K562 (cell line): Measurements from ENCODE around the gene C2. TPM values are rescaled to one million over a fixed set of nuclear protein-coding genes. Genes with fewer than 3 reads are reported as not detected.

ENCODE experiments used
- CHD2 ChIP-seq: IDR thresholded peaks from 2 replicates; pipeline ENCODE4 v1.6.1; 2011; ENCODE audit warnings: low read depth, low read length
- MTA3 ChIP-seq: fragments of 450-650 bp; formaldehyde crosslinking; IDR thresholded peaks from 2 replicates; pipeline ENCODE4 v1.6.1; 2017; ENCODE audit warnings: mild to moderate bottlenecking, borderline replicate concordance
- PHF8 ChIP-seq: fragments of 200-600 bp; sonication (generic); IDR thresholded peaks from 2 replicates; pipeline ENCODE4 v1.6.1; 2012; ENCODE audit warnings: mixed run types, mild to moderate bottlenecking, inconsistent platforms, low read length, moderate library complexity, borderline replicate concordance
- SIN3A ChIP-seq, 2 experiments: fragments of 150-350 bp in 1 of 2; IDR thresholded peaks; 2 replicates each; pipeline ENCODE4 v1.6.1; 2011 to 2016; ENCODE audit warnings: borderline replicate concordance in 2 of 2, low read depth in 2 of 2, low read length in 2 of 2, mild to moderate bottlenecking in 2 of 2, moderate library complexity in 2 of 2; ENCODE audit not compliant: control insufficient read depth in 1 of 2
- ZNF217 ChIP-seq: sonication (generic); formaldehyde crosslinking; IDR thresholded peaks from 2 replicates; pipeline ENCODE4 v1.8.0; 2022; ENCODE audit warnings: mild to moderate bottlenecking, missing genetic modification reagents
- polyA plus RNA-seq, 8 experiments: library from polyadenylated mRNA; depleted of rRNA in 4 of 8; stranded (reverse) in 5 of 8; unstranded in 3 of 8; fragments of >200 nt; fragmentation: Nextera tagmentation in 2 of 8; fragmentation: Illumina TruSeq in 1 of 8; extraction: Ambion mirVana in 2 of 8; extraction: Trizol in 1 of 8; gene quantifications; 2 replicates each; pipeline versions ENCODE4 v1.2.1 to v1.2.3, GENCODE V29; 2011 to 2014; ENCODE audit warnings: inconsistent platforms in 1 of 8, missing spikeins in 1 of 8
- total RNA-seq, 7 experiments: library from RNA; depleted of rRNA in 6 of 7; stranded (reverse); fragments of >200 nt in 6 of 7; fragmentation: Illumina TruSeq in 2 of 7; extraction: Trizol in 2 of 7; gene quantifications; 2 replicates each; pipeline versions ENCODE4 v1.2.1 to v1.2.3, GENCODE V29; 2011 to 2021; ENCODE audit warnings: low replicate concordance in 1 of 7
- TF ChIP-seq, protein P1 (sequence below), 2 experiments: fragments of 450-650 bp; formaldehyde crosslinking in 1 of 2; IDR thresholded peaks; 2 replicates each; pipeline versions ENCODE4 v1.4.0 to v1.6.1; 2014 to 2020; ENCODE audit warnings: mild to moderate bottlenecking in 2 of 2, borderline replicate concordance in 1 of 2, low read depth in 1 of 2
- TF ChIP-seq, protein P2 (sequence below), 2 experiments: fragments of 450-650 bp; conservative IDR thresholded peaks; 2 replicates each; pipeline ENCODE4 v1.6.1; 2017; ENCODE audit warnings: mild to moderate bottlenecking in 2 of 2, moderate library complexity in 2 of 2
- TF ChIP-seq, protein P3 (sequence below): fragments of 250-450 bp; sonication (Bioruptor Pico); IDR thresholded peaks from 2 replicates; pipeline ENCODE4 v1.5.0; 2021
- TF ChIP-seq, protein P4 (sequence below): fragments of 450-650 bp; formaldehyde crosslinking; IDR thresholded peaks from 2 replicates; pipeline ENCODE4 v1.4.0; 2020; ENCODE audit warnings: mild to moderate bottlenecking, moderate library complexity
- TF ChIP-seq, protein P5 (sequence below): fragments of 250-450 bp; sonication (Bioruptor Pico); IDR thresholded peaks from 2 replicates; pipeline ENCODE4 v1.5.1; 2021; ENCODE audit warnings: mild to moderate bottlenecking

C2 gene
- total and polyA plus RNA-seq, 9 of the 15 experiments (the other 6 are each of a cell fraction or from before 2014, with no cell fraction given) = 0.05 to 1.1 (median 0.39) TPM; not detected in 1

DNA sequence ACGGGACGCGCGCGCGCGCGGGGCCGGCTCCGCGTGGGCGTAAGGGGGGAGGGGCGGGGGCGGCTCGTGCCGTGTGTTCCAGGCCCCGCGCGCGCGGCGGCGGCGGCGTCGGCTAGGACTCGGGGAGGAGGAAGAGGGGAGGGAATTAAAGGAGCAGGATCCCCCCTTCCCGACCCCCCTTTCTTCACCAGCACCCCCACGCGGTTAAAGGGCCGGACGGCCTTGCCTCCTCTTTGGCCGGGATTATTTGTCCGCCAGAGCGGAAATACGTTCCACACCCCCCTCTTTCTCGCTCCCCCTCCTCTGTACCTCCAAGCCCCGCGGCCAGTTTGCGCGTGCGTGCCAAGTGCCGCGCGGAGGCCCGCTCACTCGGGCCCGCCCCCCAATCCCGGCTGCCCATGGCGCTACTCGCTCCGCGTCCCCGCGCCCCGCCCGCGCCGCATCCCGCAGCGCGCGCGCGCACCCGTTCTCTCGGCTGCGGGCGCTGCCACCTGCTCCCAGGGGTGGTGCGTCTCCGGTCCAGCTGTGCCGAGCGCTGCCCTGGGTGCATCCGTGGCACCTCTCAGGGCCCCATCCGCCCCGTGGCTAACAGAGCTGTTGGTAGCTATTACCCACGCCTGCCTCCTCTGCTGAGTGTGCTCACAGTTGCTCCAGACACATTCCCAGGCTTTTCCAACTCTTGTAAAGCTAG, 25.4 kb upstream of the C2 start, which contains the start of gene ZBTB12 (continued):
- TF ChIP-seq, protein P1, sequence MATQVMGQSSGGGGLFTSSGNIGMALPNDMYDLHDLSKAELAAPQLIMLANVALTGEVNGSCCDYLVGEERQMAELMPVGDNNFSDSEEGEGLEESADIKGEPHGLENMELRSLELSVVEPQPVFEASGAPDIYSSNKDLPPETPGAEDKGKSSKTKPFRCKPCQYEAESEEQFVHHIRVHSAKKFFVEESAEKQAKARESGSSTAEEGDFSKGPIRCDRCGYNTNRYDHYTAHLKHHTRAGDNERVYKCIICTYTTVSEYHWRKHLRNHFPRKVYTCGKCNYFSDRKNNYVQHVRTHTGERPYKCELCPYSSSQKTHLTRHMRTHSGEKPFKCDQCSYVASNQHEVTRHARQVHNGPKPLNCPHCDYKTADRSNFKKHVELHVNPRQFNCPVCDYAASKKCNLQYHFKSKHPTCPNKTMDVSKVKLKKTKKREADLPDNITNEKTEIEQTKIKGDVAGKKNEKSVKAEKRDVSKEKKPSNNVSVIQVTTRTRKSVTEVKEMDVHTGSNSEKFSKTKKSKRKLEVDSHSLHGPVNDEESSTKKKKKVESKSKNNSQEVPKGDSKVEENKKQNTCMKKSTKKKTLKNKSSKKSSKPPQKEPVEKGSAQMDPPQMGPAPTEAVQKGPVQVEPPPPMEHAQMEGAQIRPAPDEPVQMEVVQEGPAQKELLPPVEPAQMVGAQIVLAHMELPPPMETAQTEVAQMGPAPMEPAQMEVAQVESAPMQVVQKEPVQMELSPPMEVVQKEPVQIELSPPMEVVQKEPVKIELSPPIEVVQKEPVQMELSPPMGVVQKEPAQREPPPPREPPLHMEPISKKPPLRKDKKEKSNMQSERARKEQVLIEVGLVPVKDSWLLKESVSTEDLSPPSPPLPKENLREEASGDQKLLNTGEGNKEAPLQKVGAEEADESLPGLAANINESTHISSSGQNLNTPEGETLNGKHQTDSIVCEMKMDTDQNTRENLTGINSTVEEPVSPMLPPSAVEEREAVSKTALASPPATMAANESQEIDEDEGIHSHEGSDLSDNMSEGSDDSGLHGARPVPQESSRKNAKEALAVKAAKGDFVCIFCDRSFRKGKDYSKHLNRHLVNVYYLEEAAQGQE (IDR thresholded peaks at IDR 0.05; ENCODE audit: borderline replicate concordance) = peak; percentile 65
- TF ChIP-seq, protein P1 (CRISPR knock-in tag; IDR thresholded peaks at IDR 0.05; ENCODE audit: low read depth) = peak; percentile 89; the same call in 1 of the 2 replicates
- TF ChIP-seq SIN3A (IDR thresholded peaks at IDR 0.05; ENCODE audit: borderline replicate concordance in 2 of 2, control insufficient read depth in 1 of 2, low read depth in 2 of 2, low read length in 2 of 2) (peak in 1 of 2 experiments; percentile 28; a peak in 1 of 4 replicates), MTA3 (peak; percentile 88; the same call in 1 of the 2 replicates), PHF8 (peak; percentile 60; the same call in 1 of the 2 replicates), ZNF217 (no peak), CHD2 (no peak)
- TF ChIP-seq, protein P2, sequence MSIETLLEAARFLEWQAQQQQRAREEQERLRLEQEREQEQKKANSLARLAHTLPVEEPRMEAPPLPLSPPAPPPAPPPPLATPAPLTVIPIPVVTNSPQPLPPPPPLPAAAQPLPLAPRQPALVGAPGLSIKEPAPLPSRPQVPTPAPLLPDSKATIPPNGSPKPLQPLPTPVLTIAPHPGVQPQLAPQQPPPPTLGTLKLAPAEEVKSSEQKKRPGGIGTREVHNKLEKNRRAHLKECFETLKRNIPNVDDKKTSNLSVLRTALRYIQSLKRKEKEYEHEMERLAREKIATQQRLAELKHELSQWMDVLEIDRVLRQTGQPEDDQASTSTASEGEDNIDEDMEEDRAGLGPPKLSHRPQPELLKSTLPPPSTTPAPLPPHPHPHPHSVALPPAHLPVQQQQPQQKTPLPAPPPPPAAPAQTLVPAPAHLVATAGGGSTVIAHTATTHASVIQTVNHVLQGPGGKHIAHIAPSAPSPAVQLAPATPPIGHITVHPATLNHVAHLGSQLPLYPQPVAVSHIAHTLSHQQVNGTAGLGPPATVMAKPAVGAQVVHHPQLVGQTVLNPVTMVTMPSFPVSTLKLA (conservative IDR thresholded peaks at IDR 0.05) = peak in 1 of 2 experiments; percentile 27; a peak in 2 of 4 replicates
- TF ChIP-seq, protein P3, sequence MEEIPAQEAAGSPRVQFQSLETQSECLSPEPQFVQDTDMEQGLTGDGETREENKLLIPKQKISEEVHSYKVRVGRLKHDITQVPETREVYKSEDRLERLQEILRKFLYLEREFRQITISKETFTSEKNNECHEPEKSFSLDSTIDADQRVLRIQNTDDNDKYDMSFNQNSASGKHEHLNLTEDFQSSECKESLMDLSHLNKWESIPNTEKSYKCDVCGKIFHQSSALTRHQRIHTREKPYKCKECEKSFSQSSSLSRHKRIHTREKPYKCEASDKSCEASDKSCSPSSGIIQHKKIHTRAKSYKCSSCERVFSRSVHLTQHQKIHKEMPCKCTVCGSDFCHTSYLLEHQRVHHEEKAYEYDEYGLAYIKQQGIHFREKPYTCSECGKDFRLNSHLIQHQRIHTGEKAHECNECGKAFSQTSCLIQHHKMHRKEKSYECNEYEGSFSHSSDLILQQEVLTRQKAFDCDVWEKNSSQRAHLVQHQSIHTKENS (CRISPR knock-in tag) = no peak
- TF ChIP-seq, protein P4, sequence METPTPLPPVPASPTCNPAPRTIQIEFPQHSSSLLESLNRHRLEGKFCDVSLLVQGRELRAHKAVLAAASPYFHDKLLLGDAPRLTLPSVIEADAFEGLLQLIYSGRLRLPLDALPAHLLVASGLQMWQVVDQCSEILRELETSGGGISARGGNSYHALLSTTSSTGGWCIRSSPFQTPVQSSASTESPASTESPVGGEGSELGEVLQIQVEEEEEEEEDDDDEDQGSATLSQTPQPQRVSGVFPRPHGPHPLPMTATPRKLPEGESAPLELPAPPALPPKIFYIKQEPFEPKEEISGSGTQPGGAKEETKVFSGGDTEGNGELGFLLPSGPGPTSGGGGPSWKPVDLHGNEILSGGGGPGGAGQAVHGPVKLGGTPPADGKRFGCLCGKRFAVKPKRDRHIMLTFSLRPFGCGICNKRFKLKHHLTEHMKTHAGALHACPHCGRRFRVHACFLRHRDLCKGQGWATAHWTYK (CRISPR knock-in tag) = peak; percentile 86
- TF ChIP-seq, protein P5, sequence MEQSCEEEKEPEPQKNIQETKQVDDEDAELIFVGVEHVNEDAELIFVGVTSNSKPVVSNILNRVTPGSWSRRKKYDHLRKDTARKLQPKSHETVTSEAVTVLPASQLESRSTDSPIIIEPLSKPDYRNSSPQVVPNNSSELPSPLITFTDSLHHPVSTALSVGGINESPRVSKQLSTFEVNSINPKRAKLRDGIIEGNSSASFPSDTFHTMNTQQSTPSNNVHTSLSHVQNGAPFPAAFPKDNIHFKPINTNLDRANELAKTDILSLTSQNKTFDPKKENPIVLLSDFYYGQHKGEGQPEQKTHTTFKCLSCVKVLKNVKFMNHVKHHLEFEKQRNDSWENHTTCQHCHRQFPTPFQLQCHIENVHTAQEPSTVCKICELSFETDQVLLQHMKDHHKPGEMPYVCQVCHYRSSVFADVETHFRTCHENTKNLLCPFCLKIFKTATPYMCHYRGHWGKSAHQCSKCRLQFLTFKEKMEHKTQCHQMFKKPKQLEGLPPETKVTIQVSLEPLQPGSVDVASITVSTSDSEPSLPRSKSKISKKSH (CRISPR knock-in tag) = 0 out of 2 replicates have a peak, but pooled peaks have one; percentile 9
